Limb (tissue), 2 donors: ENCODE data around the gene CDH22.

Experiments used
- DNase-seq, 2 donors: peaks; one replicate each; pipeline ENCODE4 v3.0.0-alpha.2; 2016; ENCODE audit errors: extremely low spot score in 2 of 2

The CDH22 gene

DNA sequence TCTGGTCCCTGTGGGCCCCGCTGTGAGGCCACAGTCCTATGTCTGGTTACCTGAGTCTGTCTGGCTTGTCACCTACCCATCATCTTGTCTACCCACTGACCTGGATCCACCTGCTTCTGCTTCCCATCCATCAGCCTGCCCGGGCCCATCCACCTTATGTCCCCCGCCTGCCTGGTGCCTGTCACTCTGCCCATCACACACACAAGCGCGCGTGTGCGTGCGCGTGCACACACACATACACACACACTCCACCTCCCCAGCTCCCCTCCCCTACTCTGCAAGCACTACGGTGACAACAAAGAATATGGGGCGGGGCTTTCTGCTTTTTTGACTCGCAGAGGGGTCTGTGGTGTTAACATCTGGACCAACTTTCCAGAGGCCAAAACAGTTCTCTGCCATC is 8.0 kb downstream of the CDH22 start:
- no peak for DNase-seq

- DNase-seq, result no peak
These were observed 9.2 kb downstream of the CDH22 start for GRCh38 chr20:46299078-46299477.

- DNase-seq, result no peak
These were observed 9.9 kb downstream of the CDH22 start for GRCh38 chr20:46298374-46298773.

- DNase-seq, result no peak
These were observed 11.6 kb downstream of the CDH22 start for GRCh38 chr20:46296526-46297250.

DNA sequence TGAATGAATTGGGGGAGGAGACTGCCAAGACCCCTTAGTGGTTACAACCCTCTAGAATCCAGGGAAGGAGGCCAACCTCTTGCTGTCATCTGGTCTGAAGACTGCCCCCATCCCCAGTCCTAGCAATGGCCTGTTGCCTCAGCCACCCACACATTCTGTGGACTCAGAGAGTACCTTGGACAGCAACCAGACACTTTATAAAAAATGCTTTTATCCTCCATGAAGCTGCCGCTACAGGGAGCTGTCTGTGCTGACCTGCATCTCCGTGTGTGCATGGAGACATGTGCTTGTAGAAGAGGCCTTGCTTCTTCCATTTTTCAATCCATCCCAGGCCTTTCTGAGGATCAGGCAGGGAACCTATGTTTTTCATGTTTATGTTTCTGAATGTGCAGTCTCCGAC is 15.2 kb downstream of the CDH22 start:
- peak in 1 of 2 donors; percentile 24 for DNase-seq

DNA sequence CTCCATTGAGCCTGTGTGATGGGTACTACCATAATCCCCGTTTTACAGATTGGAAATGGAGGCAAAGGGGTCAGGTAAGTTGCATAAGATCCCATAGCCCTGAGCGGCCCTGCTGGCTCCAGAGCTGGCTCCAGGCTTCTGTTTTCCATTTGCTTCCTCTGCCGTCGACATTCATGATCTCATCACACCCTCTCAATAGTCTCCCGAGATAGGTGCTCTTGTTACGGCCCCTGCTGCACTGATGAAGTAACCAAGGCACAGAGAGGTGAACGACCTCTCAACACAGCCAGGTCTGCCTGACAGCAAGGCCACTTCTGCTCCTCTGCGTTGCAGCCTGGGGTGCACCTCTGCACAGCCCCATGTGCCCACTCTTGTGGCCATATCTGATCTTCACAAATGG is 16.9 kb downstream of the CDH22 start:
- no peak for DNase-seq

DNA sequence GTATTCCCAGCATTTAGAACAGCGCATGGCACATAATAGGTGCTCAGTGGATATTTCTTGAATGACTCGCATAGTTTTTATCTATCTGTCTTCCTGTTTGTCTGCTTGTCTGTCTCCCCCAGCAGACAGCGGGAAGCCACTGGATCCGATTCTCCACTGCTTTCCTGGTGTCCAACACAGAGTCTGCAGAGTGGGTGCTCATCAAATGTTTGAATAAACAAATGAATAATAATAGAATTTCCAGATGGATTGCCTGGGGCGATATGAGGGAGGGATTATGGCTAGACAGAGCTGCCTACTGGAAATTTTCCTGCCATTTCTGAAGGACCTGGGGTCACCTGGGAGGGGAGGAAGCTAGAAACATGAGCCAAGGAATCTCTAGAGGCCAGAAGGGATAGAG is 18.9 kb downstream of the CDH22 start:
- DNase-seq, result no peak

- DNase-seq, result no peak
These were observed 21.3 kb downstream of the CDH22 start for GRCh38 chr20:46286977-46287376.

DNA sequence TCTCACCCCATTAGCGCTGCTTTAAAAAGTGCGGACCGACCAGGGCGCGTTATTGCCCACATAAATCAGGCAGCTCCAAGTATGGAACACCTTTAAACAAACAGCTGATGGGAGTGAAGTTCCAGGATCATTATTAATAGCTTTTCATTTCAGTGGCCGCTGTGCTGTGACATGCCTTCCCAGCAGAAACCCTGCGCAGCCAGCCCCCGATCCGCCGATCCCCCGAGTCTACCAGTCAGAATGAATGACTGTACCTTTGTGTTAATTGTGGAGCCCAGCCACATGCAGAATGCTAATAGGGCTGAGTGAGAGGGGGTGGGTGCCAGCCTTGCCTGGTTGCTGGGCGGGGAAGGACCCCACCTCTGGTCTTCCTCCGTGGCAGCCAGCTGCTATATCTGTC is 21.9 kb downstream of the CDH22 start:
- DNase-seq, result no peak

DNA sequence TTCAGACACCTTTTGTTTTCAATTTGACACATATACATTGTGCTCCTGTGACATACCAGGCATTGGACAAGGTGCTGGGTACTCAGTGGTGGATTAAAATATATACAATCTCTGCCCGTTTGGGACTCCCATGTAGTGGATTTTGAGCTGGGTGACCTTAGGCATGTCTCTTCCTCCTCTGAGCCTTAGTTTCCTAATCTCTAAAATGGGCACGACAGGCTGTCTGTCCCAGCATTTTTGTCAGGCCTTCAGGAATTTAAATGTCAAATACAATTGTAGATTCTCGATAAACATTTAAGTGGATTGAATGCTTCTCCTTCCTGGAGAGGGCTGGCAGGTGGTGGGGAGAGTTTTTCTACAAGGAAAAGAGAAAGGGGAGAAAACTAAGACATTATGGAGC is 22.6 kb downstream of the CDH22 start:
- no peak for DNase-seq

DNA sequence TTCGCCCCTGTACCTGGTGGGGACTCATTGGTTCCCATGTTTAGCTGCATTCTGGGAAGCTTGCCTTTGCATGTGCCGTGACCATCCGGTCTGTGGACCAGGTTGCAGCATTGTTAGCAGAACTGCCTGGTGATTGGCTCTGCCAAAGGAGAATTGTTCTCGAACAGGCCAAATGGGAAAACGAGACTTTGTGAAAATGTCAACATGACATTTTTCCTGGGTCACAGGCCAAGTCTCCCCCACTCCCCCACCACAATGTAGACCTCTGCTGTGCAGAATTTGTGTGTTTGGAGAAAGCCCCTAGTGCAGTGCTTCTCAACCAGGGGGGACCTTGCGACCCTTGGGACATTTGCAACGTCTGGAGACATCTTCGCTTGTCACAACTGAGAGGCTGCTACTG is 23.2 kb downstream of the CDH22 start:
- no peak for DNase-seq

DNA sequence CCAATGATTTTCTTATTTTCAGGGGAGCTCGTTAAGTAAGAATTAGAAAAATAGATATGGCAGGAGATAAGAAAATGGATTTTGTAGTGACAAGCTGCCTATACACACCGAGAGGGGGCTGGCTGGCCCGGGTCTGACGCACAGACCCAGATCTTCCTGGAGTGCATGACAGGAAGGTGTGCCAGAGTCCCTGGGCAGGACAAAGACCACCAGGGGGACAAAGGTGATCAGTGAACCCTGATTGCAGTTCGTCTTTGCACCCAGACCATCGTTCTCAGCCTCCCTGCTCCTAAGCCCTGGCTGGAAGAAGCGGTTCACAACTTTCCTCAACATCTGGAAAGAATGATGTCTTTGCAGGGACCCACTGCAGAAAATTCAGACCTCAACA is 24.3 kb downstream of the CDH22 start:
- DNase-seq, result no peak

DNA sequence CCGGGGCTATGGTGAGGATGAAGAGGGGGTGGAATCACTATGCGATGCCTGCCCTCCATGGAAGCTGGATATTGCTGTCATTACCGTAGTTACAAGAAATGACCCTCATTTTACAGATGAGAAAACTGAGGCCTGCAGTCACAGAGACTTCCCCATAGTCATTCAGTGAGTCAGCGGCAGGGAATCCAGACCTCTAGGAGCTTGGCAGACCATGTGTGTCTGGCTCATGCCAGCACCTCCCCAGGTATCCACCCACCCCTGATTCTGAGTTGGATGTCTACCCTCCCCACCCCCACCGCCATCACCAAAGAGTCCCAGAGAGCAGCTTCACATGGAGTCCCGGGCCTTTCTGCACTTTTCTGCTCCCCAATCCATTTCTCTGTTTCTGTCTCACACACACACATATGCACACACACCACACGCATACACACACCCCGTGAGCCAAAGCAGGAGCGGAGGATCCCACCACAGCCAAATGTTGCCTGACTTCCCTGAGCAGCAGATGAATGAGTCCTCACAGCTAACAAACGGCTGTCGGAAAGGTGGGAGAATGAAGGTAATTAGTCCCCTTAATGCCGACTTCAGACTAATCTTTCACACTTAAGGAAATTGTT is 24.8 kb downstream of the CDH22 start:
- no peak for DNase-seq

DNA sequence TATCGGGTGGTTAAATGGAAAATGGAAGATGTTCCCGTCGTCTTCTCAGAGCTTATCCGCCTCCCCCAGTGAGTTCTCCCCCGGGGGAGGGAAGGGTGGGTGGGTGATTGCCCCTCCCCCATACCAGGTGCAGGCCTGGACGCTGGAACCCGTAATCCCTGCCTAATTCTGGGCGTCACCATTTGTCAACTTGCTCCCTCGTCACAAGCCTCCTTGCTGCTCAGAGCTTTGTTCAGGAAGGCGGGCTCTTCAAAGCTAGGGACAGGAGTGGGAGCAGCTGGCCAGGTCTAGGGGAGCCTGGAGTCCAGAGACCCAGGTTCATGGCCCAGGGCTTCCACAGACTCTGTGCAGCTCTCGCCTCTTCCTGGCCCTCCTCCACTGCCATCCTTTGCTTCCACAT is 25.6 kb downstream of the CDH22 start:
- DNase-seq, result no peak

DNA sequence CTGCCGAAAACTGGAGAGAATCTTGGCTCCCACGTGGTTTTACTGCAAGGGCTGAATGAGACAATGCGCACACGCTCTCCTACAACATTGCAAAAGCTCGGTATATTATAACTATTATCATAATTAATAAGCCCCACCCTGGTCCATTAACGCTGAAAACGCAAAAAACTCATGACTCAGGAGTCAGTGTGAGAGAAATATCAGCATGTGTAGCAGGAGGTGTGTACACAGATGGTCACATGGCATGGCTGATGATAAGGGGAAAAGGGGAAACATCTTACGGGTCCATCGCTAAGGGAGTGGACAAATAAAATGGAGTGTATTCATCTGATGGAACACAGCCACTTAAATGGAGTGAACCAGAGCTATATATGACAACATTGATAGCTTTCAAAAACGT is 29.2 kb downstream of the CDH22 start:
- DNase-seq, result no peak

GRCh38 chr20:46277602-46278001 is 30.7 kb downstream of the CDH22 start:
- DNase-seq, result no peak

DNA sequence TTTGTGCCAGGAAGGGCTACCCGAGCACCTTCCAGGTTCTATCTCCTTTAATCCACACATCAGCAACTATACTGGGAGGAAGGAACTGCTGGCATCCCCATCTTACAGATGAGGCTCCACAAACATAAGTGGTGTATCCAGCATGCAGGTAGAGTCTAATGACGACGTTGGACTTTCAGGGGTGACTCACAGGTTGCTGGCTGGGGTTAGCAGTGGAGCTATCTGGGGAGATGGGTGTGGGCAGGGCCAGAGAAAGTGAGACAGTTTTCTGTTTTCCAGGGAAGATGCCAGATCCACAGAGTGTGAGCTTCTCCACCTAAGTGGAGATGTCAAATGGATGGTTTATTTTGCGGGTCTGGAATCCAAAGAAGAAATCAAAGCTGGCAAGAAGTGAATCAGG is 31.8 kb downstream of the CDH22 start:
- DNase-seq, result no peak

- DNase-seq, result no peak
These were observed 33.2 kb downstream of the CDH22 start for GRCh38 chr20:46275091-46275490.

DNA sequence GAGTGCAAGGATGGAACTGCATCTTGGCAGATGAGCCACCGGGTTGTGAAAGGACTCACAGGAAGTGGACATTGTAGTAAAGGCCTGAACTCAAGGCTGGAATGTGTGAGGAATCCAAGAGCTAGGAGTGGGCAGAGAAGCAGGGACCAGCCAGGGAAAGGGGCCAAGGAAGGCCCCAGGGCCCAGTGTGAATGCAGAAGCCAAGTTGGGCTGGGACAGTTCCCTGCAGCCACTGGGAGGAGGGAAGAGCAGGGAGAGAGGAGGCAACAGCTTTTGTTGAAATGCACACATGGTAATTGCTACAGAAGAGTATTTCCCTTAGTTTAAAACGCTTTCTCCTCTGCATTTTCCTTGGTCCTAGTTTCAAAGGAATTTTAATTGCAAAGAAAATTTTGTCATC is 34.6 kb downstream of the CDH22 start:
- DNase-seq, result no peak

- DNase-seq, result no peak
These were observed 35.8 kb downstream of the CDH22 start for GRCh38 chr20:46272389-46273047.

DNA sequence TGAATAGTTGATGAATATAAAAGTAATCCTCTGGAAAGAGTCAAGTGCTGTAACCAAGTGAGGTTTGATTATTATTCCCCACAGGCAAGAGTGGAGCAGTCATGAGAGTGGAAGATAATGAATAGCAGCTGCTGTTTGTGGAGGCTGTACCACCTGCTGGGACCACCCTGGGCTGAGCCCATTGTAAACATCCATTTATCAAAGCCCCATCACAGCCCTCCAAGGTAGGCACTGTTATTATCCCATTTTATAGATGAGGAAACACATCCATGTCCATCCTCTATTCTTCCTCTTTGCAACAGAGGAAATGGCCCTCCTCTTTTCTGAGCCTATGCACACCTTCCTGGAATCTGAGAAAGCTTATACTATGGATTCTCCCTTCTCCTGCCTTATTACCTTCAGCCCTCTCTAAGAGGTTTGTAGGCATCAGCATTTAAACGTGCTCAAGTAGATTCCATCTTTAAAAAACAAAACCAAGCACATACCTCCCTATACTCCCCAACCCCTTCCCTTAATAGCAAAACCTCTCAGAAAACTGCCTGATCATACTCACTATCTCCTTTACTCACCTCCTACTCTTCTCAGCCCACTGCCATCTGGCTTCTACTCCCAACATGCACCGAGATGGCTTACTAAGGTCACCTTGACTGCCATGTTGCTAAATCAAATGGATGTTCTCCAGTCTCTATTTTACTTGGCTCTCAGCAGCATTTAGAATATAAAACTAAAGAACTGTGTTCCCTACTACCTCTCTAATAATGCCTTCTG is 37.1 kb downstream of the CDH22 start:
- DNase-seq, result no peak

DNA sequence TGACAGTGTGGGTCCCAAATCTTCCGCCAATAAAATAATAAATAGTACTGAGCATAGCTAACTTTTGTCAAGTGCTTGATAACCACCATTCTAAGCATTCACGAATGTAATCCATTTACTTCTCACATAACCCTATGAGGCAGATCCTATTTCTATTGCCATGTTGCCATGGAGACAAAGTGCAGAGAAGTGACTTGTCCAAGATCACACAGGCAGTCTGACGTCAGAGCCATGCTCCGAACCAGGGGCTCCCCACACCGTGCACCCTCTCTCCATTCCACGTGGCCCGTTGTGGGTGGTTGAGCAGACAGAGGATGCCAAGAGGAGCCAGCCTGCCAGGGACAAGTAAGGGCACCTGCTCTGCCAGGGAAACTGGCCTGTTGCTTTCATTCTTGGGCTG is 38.9 kb downstream of the CDH22 start:
- no peak for DNase-seq
